GM23338 (cell line): ENCODE measurements around the gene SMIM22. TPM values are rescaled to one million over a fixed set of nuclear protein-coding genes. Genes with fewer than 3 reads are reported as not detected.
A peak's percentile ranks its signal among the peaks of the same experiment; 100 is the strongest.

Experiments
- ATAC-seq: fragments of 200-7000 bp; cut with Tn5 transposase; 3 replicates; pipeline ENCODE4 v1.9.1; 2020
- DNase-seq: peaks from one replicate; pipeline ENCODE4 v3.0.0-alpha.2; 2015; ENCODE audit warnings: low spot score
- H2AFZ ChIP-seq: fragments of 200-600 bp; sonication (generic); 2 replicates; pipeline ENCODE4 v1.8.0; 2016; ENCODE audit warnings: antibody characterized with exemption, mild to moderate bottlenecking, moderate library complexity
- H3F3A ChIP-seq: fragments of 200-600 bp; sonication (generic); replicated peaks from 2 replicates; pipeline ENCODE4 v1.8.0; 2017; ENCODE audit warnings: antibody characterized with exemption, mixed run types, low read depth
- H3K27ac ChIP-seq: fragments of 200-600 bp; sonication (generic); 2 replicates; pipeline ENCODE4 v1.6.1; 2016; ENCODE audit warnings: low read depth
- H3K27me3 ChIP-seq: fragments of 200-600 bp; sonication (generic); 2 replicates; pipeline ENCODE4 v1.8.0; 2016; ENCODE audit warnings: mild to moderate bottlenecking, mixed run types, moderate library complexity; ENCODE audit not compliant: insufficient read depth
- H3K36me3 ChIP-seq: fragments of 200-600 bp; sonication (generic); 2 replicates; pipeline ENCODE4 v1.8.0; 2016; ENCODE audit warnings: mild to moderate bottlenecking; ENCODE audit not compliant: insufficient read depth
- H3K4me1 ChIP-seq: fragments of 200-600 bp; sonication (generic); 2 replicates; pipeline ENCODE4 v1.8.0; 2016; ENCODE audit warnings: mild to moderate bottlenecking, moderate library complexity; ENCODE audit not compliant: insufficient read depth
- H3K4me2 ChIP-seq: fragments of 200-600 bp; sonication (generic); 2 replicates; pipeline ENCODE4 v1.7.1; 2017; ENCODE audit warnings: mixed run types
- H3K4me3 ChIP-seq: fragments of 200-600 bp; sonication (generic); 2 replicates; pipeline ENCODE4 v1.6.1; 2016; ENCODE audit warnings: mixed run types
- H3K79me2 ChIP-seq: fragments of 200-600 bp; sonication (generic); replicated peaks from 2 replicates; pipeline ENCODE4 v1.8.0; 2017; ENCODE audit warnings: mild to moderate bottlenecking; ENCODE audit not compliant: insufficient read depth
- H3K9me2 ChIP-seq: fragments of 200-600 bp; sonication (generic); 2 replicates; pipeline ENCODE4 v1.8.0; 2017; ENCODE audit not compliant: insufficient read depth
- H4K20me1 ChIP-seq: fragments of 200-600 bp; sonication (generic); replicated peaks from 2 replicates; pipeline ENCODE4 v1.8.0; 2017; ENCODE audit warnings: mild to moderate bottlenecking; ENCODE audit not compliant: insufficient read depth
- H3K27ac Mint-ChIP-seq: 2 replicates; pipeline ENCODE4 v1.8.0; 2020; ENCODE audit warnings: inconsistent platforms, mild to moderate bottlenecking, moderate library complexity, mixed read lengths
- H3K27me3 Mint-ChIP-seq: 3 replicates; pipeline ENCODE4 v1.8.0; 2022; ENCODE audit warnings: low read depth, mild to moderate bottlenecking, moderate library complexity, mixed read lengths, inconsistent platforms; ENCODE audit not compliant: insufficient read depth, poor library complexity
- H3K36me3 Mint-ChIP-seq: 3 replicates; pipeline ENCODE4 v1.8.0; 2021; ENCODE audit warnings: low read depth, mild to moderate bottlenecking, inconsistent platforms, moderate library complexity, mixed read lengths
- H3K4me1 Mint-ChIP-seq: 3 replicates; pipeline ENCODE4 v1.8.0; 2020; ENCODE audit warnings: mild to moderate bottlenecking, inconsistent platforms, mixed read lengths
- H3K4me3 Mint-ChIP-seq: 3 replicates; pipeline ENCODE4 v1.8.0; 2021; ENCODE audit warnings: moderate library complexity, mild to moderate bottlenecking, inconsistent platforms, mixed read lengths
- H3K9me3 Mint-ChIP-seq: 3 replicates; pipeline ENCODE4 v1.8.0; 2020; ENCODE audit warnings: moderate library complexity, mild to moderate bottlenecking, inconsistent platforms, mixed read lengths
- CREB1 ChIP-seq: fragments of 250-450 bp; sonication (Bioruptor Pico); IDR thresholded peaks from 2 replicates; pipeline ENCODE4 v1.5.0; 2020; ENCODE audit warnings: low read depth, mild to moderate bottlenecking, moderate library complexity
- EZH2 ChIP-seq: fragments of 200-600 bp; sonication (generic); IDR thresholded peaks from one replicate; pipeline ENCODE4 v1.8.0; 2017; ENCODE audit warnings: antibody characterized with exemption, mild to moderate bottlenecking, low read depth; ENCODE audit not compliant: unreplicated experiment
- EZH2phosphoT487 ChIP-seq: fragments of 200-600 bp; sonication (generic); IDR thresholded peaks from one replicate; pipeline ENCODE4 v1.8.1; 2018; ENCODE audit warnings: antibody characterized with exemption; ENCODE audit not compliant: unreplicated experiment
- JUNB ChIP-seq: IDR thresholded peaks from one replicate; pipeline ENCODE4 v1.6.1; 2016; ENCODE audit warnings: antibody characterized with exemption; ENCODE audit not compliant: unreplicated experiment
- POLR2AphosphoS5 ChIP-seq: IDR thresholded peaks from 2 replicates; pipeline ENCODE4 v1.6.1; 2016; ENCODE audit warnings: antibody characterized with exemption, low read depth
- ZNF114 ChIP-seq: fragments of 250-450 bp; sonication (Bioruptor Pico); IDR thresholded peaks from 2 replicates; pipeline ENCODE4 v1.5.0; 2020; ENCODE audit warnings: mild to moderate bottlenecking, moderate library complexity
- polyA plus RNA-seq: library from polyadenylated mRNA; unstranded; fragments of >200 nt; fragmentation: Nextera tagmentation; extraction: Ambion mirVana; gene quantifications from 2 replicates; pipeline ENCODE4 v1.2.1, GENCODE V29; 2016
- total RNA-seq: library from RNA; depleted of rRNA; stranded (reverse); fragments of >200 nt; shearing (Covaris generic); gene quantifications from 2 replicates; pipeline ENCODE4 v1.2.3, GENCODE V29; 2014
- TF ChIP-seq, protein P1 (sequence below), 2 experiments: fragments of 200-600 bp in 1 of 2; sonication (generic) in 1 of 2; conservative IDR thresholded peaks; 2 replicates each; pipeline versions ENCODE4 v1.5.1 to v1.6.1; 2016 to 2017; ENCODE audit warnings: antibody characterized with exemption in 2 of 2, low read depth in 2 of 2, mild to moderate bottlenecking in 2 of 2, moderate library complexity in 1 of 2
- TF ChIP-seq, protein P2 (sequence below): IDR thresholded peaks from 2 replicates; pipeline ENCODE4 v1.6.1; 2016; ENCODE audit warnings: antibody characterized with exemption

The SMIM22 gene
- total and polyA plus RNA-seq, 2 experiments from 2014 or later = 1.4 TPM; not detected in 1

DNA sequence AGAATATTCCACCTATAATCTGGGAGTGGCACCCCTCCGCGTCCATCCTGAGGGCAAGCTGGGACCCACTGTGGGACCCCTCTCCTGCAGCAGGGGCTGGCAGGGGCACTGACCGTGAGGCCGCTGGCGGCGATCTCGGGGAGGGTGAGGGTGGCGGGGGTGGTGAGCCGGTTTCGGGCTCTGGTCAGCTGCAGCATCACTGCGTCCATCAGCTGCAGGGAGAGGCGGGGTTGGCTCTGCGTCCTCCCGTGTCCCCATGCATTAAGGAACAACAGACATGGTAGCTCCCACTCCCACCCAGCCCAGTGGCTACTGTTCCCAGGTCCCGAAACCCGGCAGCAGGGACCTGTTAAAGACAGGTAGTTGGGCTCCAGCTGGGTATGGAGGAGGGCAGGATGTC is 3.3 kb downstream of the SMIM22 start:
- Histone ChIP-seq H3K4me1 (peaks cover 16% of the 10 kb centered on the region; the same call in 1 of the 2 replicates), H3F3A (peaks cover 8% of the 10 kb centered on the region; the same call in 1 of the 2 replicates), H3K9me2 (no peaks in the 10 kb centered on the region), H4K20me1 (no peaks in the 10 kb centered on the region), H3K36me3 (peaks cover 3% of the 10 kb centered on the region; the same call in 1 of the 2 replicates), H3K79me2 (no peaks in the 10 kb centered on the region), H3K27me3 (no peaks in the 10 kb centered on the region), H3K4me2 (no peak overlapping the region), H2AFZ (no peak overlapping the region), H3K27ac (no peak overlapping the region), H3K4me3 (no peak overlapping the region)
- Mint-ChIP-seq H3K4me3 (no peak overlapping the region), H3K9me3 (no peaks in the 10 kb centered on the region), H3K27ac (no peak overlapping the region), H3K27me3 (peaks cover 8% of the 10 kb centered on the region), H3K36me3 (peaks cover 7% of the 10 kb centered on the region; the same call in 2 of the 3 replicates), H3K4me1 (peaks cover 13% of the 10 kb centered on the region)
- no peak for ATAC-seq
- TF ChIP-seq EZH2phosphoT487 = no peak
- no peak for TF ChIP-seq JUNB
- TF ChIP-seq ZNF114 = no peak
- TF ChIP-seq, protein P1, sequence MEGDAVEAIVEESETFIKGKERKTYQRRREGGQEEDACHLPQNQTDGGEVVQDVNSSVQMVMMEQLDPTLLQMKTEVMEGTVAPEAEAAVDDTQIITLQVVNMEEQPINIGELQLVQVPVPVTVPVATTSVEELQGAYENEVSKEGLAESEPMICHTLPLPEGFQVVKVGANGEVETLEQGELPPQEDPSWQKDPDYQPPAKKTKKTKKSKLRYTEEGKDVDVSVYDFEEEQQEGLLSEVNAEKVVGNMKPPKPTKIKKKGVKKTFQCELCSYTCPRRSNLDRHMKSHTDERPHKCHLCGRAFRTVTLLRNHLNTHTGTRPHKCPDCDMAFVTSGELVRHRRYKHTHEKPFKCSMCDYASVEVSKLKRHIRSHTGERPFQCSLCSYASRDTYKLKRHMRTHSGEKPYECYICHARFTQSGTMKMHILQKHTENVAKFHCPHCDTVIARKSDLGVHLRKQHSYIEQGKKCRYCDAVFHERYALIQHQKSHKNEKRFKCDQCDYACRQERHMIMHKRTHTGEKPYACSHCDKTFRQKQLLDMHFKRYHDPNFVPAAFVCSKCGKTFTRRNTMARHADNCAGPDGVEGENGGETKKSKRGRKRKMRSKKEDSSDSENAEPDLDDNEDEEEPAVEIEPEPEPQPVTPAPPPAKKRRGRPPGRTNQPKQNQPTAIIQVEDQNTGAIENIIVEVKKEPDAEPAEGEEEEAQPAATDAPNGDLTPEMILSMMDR (conservative IDR thresholded peaks at IDR 0.05; ENCODE audit: low read depth in 2 of 2) = no peak
- no peak for DNase-seq

DNA sequence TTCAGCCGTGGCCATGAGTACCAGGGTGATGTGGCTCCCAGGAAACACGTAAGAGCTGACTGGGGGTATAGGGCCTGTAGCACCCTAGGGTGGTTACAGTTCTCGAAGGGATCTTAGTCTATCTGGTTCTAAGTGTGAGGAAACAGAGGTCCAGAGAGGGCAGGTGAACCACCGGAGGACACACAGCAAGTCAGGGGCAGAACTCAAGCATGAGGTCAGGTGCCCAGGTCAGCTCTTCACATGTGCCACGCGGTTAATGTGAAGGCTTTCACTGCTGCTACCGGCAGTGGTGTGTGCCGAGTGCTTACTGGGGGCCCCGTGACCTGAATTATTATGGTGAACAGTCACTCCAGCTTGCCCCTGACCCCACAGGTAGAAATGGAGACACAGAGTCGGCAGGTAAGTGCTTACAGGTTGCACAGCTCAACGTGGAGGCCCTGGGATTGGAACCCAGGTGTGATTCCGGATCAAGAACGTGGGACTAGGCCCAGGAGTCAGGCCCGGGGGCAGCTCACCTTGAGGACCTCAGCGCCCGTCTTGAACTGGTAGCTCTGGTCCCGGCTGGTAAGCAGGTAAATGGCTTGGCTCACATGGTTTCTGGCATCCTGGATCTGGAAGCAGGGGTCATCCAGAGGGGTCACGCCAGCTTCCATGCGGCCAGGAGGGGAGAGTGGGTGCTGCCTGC is 4.1 kb downstream of the SMIM22 start:
- peaks cover 12% of the 10 kb centered on the region for H3K27me3 Mint-ChIP-seq
- H3K36me3 Mint-ChIP-seq = peaks cover 7% of the 10 kb centered on the region; the same call in 2 of the 3 replicates
- H3K4me3 Mint-ChIP-seq = no peak overlapping the region; the same call in 2 of the 3 replicates
- H3K9me3 Mint-ChIP-seq = no peaks in the 10 kb centered on the region
- Histone ChIP-seq H3K9me2 (no peaks in the 10 kb centered on the region), H3K27me3 (no peaks in the 10 kb centered on the region), H4K20me1 (no peaks in the 10 kb centered on the region), H3K79me2 (no peaks in the 10 kb centered on the region), H3K4me3 (no peak overlapping the region), H3K4me2 (no peak overlapping the region), H3F3A (peaks cover 14% of the 10 kb centered on the region; the same call in 1 of the 2 replicates), H2AFZ (no peak overlapping the region), H3K27ac (no peak overlapping the region), H3K4me1 (peaks cover 24% of the 10 kb centered on the region; the same call in 1 of the 2 replicates), H3K36me3 (peaks cover 3% of the 10 kb centered on the region; the same call in 1 of the 2 replicates)
- DNase-seq = no peak
- TF ChIP-seq EZH2 (no peak), ZNF114 (no peak)
- H3K4me1 Mint-ChIP-seq = peaks cover 21% of the 10 kb centered on the region
- no peak overlapping the region for H3K27ac Mint-ChIP-seq
- ATAC-seq = no peak

DNA sequence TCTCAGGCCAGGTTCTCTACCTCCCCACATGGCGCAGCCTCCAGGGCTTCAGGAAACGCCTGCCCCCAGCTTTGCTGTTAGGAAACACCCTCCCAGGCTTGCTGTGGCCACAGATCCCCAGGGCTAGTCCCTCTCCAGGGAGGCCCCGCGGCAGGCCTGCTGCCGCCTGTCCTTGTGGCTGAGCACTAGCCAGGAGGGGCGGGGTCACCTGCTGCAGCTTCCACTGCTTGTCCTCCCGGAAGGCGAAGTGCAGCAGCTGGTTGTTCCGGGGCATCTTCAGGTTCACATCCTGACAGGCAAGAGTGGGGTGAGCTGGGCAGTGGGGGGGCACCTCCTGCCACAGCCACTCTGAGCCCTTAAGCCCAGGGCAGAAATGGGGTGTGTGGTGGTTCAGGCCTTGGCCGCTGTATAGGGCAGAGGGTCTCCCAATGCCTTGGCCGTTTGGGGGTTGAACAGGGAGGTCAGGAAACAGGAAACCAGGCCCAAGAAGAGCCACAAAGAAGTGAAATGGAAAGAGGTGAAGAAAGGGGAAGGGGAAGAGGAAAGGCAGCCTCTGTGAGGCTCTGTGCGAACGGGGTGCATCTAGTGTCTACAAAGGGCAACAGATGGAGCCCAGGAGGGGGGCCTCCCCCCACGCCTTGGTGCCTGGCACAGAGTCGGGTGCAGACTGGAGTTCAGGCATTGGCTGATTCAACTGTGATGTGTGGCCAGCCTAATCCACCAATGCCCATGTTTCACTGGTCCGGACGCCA is 5.3 kb downstream of the SMIM22 start:
- H3K79me2 ChIP-seq = no peaks in the 10 kb centered on the region
- peaks cover 28% of the 10 kb centered on the region; the same call in 1 of the 2 replicates for H3K4me1 ChIP-seq
- H3K9me3 Mint-ChIP-seq = no peaks in the 10 kb centered on the region
- H3K4me3 Mint-ChIP-seq = peak overlapping the region; percentile 78
- H3K9me2 ChIP-seq = no peaks in the 10 kb centered on the region
- peaks cover 16% of the 10 kb centered on the region; the same call in 1 of the 2 replicates for H3F3A ChIP-seq
- peaks cover 12% of the 10 kb centered on the region for H3K27me3 Mint-ChIP-seq
- no peak overlapping the region for H3K27ac Mint-ChIP-seq
- H3K36me3 ChIP-seq = peaks cover 3% of the 10 kb centered on the region; the same call in 1 of the 2 replicates
- ATAC-seq = no peak
- H3K27ac ChIP-seq = no peak overlapping the region
- peaks cover 16% of the 10 kb centered on the region for H3K36me3 Mint-ChIP-seq
- H4K20me1 ChIP-seq = no peaks in the 10 kb centered on the region
- no peak for DNase-seq
- H3K4me2 ChIP-seq = peak overlapping the region; percentile 81
- H3K4me3 ChIP-seq = peak overlapping the region; percentile 57; the same call in 1 of the 2 replicates
- H3K4me1 Mint-ChIP-seq = peaks cover 26% of the 10 kb centered on the region
- H2AFZ ChIP-seq = no peak overlapping the region
- H3K27me3 ChIP-seq = no peaks in the 10 kb centered on the region
- TF ChIP-seq EZH2 = no peak
- TF ChIP-seq EZH2phosphoT487 = no peak
- TF ChIP-seq POLR2AphosphoS5 = no peak
- TF ChIP-seq, protein P2, sequence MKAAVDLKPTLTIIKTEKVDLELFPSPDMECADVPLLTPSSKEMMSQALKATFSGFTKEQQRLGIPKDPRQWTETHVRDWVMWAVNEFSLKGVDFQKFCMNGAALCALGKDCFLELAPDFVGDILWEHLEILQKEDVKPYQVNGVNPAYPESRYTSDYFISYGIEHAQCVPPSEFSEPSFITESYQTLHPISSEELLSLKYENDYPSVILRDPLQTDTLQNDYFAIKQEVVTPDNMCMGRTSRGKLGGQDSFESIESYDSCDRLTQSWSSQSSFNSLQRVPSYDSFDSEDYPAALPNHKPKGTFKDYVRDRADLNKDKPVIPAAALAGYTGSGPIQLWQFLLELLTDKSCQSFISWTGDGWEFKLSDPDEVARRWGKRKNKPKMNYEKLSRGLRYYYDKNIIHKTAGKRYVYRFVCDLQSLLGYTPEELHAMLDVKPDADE = no peak
- no peak for TF ChIP-seq CREB1 (CRISPR knock-in tag)
